ENCODE results near the gene PRDM12. TPM values are rescaled to one million over a fixed set of nuclear protein-coding genes. Genes with fewer than 3 reads are reported as not detected.

The PRDM12 gene
- total and polyA plus RNA-seq, 10 donors, result 0.06 to 0.07 TPM; not detected in 8

GRCh38 chr9:130633336-130634190, 30.8 kb upstream of the PRDM12 start:
- peak; percentile 58 for DNase-seq
- intact Hi-C loops (cut with DNase I; ENCODE audit: low total_unique reads), result no loop called here
- no peak overlapping the region for H3K27ac ChIP-seq
- H3K36me3 ChIP-seq, result peaks cover 6 to 100% (median 95%) of the 10 kb centered on the region in 6 donors
- TF ChIP-seq POLR2AphosphoS5 (IDR thresholded peaks at IDR 0.05) (no peak), CTCF (IDR thresholded peaks at IDR 0.05 in 8 of 11, conservative IDR thresholded peaks at IDR 0.05 in 3 of 11) (no peak), POLR2A (IDR thresholded peaks at IDR 0.05) (no peak)
- H3K4me1 ChIP-seq, result no peaks in the 10 kb centered on the region
- H3K4me3 ChIP-seq, result no peak overlapping the region
- WGBS, 5 donors, result 92 to 96% (median 94%) methylated on average over 24 to 25 of the region's 25 CpGs
- no peaks in the 10 kb centered on the region for H3K9me3 ChIP-seq
- H3K27me3 ChIP-seq (replicated peaks in 1 of 7), result no peaks in the 10 kb centered on the region

- intact Hi-C loops (cut with DNase I; ENCODE audit: low total_unique reads), result no loop called here
- peak; percentile 51 for DNase-seq
- Histone ChIP-seq H3K36me3 (peaks cover 6 to 99% (median 91%) of the 10 kb centered on the region in 6 donors), H3K4me1 (no peaks in the 10 kb centered on the region), H3K4me3 (no peak overlapping the region), H3K27ac (no peak overlapping the region), H3K9me3 (no peaks in the 10 kb centered on the region), H3K27me3 (replicated peaks in 1 of 7) (no peaks in the 10 kb centered on the region)
- TF ChIP-seq POLR2A (IDR thresholded peaks at IDR 0.05) (no peak), POLR2AphosphoS5 (IDR thresholded peaks at IDR 0.05) (peak in 1 of 3 donors; percentile 36), CTCF (IDR thresholded peaks at IDR 0.05 in 8 of 11, conservative IDR thresholded peaks at IDR 0.05 in 3 of 11) (no peak)
- WGBS, 5 donors, result 86 to 97% (median 94%) methylated on average over 6 to 14 of the region's 14 CpGs
Observed at GRCh38 chr9:130634191-130634768, 30.1 kb upstream of the PRDM12 start.

- no peak overlapping the region for H3K27ac ChIP-seq
- no peak for TF ChIP-seq CTCF (IDR thresholded peaks at IDR 0.05 in 8 of 11, conservative IDR thresholded peaks at IDR 0.05 in 3 of 11)
- TF ChIP-seq POLR2AphosphoS5 (IDR thresholded peaks at IDR 0.05), result no peak
- TF ChIP-seq POLR2A (IDR thresholded peaks at IDR 0.05), result no peak
- intact Hi-C loops (cut with DNase I; ENCODE audit: low total_unique reads), result no loop called here
- peaks cover 6 to 94% (median 86%) of the 10 kb centered on the region in 6 donors for H3K36me3 ChIP-seq
- H3K9me3 ChIP-seq, result no peaks in the 10 kb centered on the region
- no peaks in the 10 kb centered on the region for H3K27me3 ChIP-seq (replicated peaks in 1 of 7)
- 86 to 93% (median 93%) methylated on average over 8 of the region's 8 CpGs for WGBS, 5 donors
- DNase-seq, result peak; percentile 39
- H3K4me1 ChIP-seq, result no peaks in the 10 kb centered on the region
- no peak overlapping the region for H3K4me3 ChIP-seq
Observed at GRCh38 chr9:130634801-130635200, 29.6 kb upstream of the PRDM12 start.

GRCh38 chr9:130635306-130635705, 29.1 kb upstream of the PRDM12 start:
- no peak for DNase-seq
- intact Hi-C loops (cut with DNase I; ENCODE audit: low total_unique reads), result no loop called here
- no peaks in the 10 kb centered on the region for H3K9me3 ChIP-seq
- TF ChIP-seq CTCF (IDR thresholded peaks at IDR 0.05 in 8 of 11, conservative IDR thresholded peaks at IDR 0.05 in 3 of 11), result no peak
- H3K27me3 ChIP-seq (replicated peaks in 1 of 7), result no peaks in the 10 kb centered on the region
- no peak overlapping the region for H3K4me3 ChIP-seq
- WGBS, 5 donors, result 93 to 98% (median 96%) methylated on average over 6 of the region's 6 CpGs
- no peak overlapping the region for H3K27ac ChIP-seq
- H3K4me1 ChIP-seq, result no peaks in the 10 kb centered on the region
- H3K36me3 ChIP-seq, result peaks cover 6 to 89% (median 81%) of the 10 kb centered on the region in 6 donors

Measured in spleen (tissue), 11 donors.